Measurements from ENCODE around the gene THSD7B.

The THSD7B gene

GRCh38 chr2:137339051-137339450 is 573.7 kb downstream of the THSD7B start:
- DNase-seq (ENCODE audit: low read depth in 2 of 3, low spot score in 2 of 3): no peak

- DNase-seq (ENCODE audit: low read depth in 2 of 3, low spot score in 2 of 3): no peak
Measured at GRCh38 chr2:137345994-137346393, 580.6 kb downstream of the THSD7B start.

GRCh38 chr2:137348301-137348700 is 583.0 kb downstream of the THSD7B start:
- DNase-seq (ENCODE audit: low read depth in 2 of 3, low spot score in 2 of 3): no peak

GRCh38 chr2:137357634-137358033 is 592.3 kb downstream of the THSD7B start:
- no peak for DNase-seq (ENCODE audit: low read depth in 2 of 3, low spot score in 2 of 3)

- DNase-seq (ENCODE audit: low read depth in 2 of 3, low spot score in 2 of 3): no peak
Measured at GRCh38 chr2:137367361-137367760, 602.0 kb downstream of the THSD7B start.

GRCh38 chr2:137369106-137369505 is 603.8 kb downstream of the THSD7B start:
- no peak for DNase-seq (ENCODE audit: low read depth in 2 of 3, low spot score in 2 of 3)

GRCh38 chr2:137379186-137379585 is 613.8 kb downstream of the THSD7B start:
- DNase-seq (ENCODE audit: low read depth in 2 of 3, low spot score in 2 of 3): no peak

- no peak for DNase-seq (ENCODE audit: low read depth in 2 of 3, low spot score in 2 of 3)
Measured at GRCh38 chr2:137380610-137381009, 615.3 kb downstream of the THSD7B start.

- DNase-seq (ENCODE audit: low read depth in 2 of 3, low spot score in 2 of 3): no peak
Measured at GRCh38 chr2:137381731-137382130, 616.4 kb downstream of the THSD7B start.

- no peak for DNase-seq (ENCODE audit: low read depth in 2 of 3, low spot score in 2 of 3)
Measured at GRCh38 chr2:137383391-137383790, 618.0 kb downstream of the THSD7B start.

- no peak for DNase-seq (ENCODE audit: low read depth in 2 of 3, low spot score in 2 of 3)
Measured at GRCh38 chr2:137387044-137387443, 621.7 kb downstream of the THSD7B start.

- DNase-seq (ENCODE audit: low read depth in 2 of 3, low spot score in 2 of 3): no peak
Measured at GRCh38 chr2:137405496-137405895, 640.2 kb downstream of the THSD7B start.

GRCh38 chr2:137411585-137411984 is 646.2 kb downstream of the THSD7B start:
- DNase-seq (ENCODE audit: low read depth in 2 of 3, low spot score in 2 of 3): no peak

GRCh38 chr2:137420744-137421143 is 655.4 kb downstream of the THSD7B start:
- DNase-seq (ENCODE audit: low read depth in 2 of 3, low spot score in 2 of 3): no peak

- DNase-seq (ENCODE audit: low read depth in 2 of 3, low spot score in 2 of 3): no peak
Measured at GRCh38 chr2:137435162-137435561, 669.8 kb downstream of the THSD7B start.

GRCh38 chr2:137437386-137437785 is 672.0 kb downstream of the THSD7B start:
- DNase-seq (ENCODE audit: low read depth in 2 of 3, low spot score in 2 of 3): no peak

GRCh38 chr2:137444970-137445369 is 679.6 kb downstream of the THSD7B start:
- DNase-seq (ENCODE audit: low read depth in 2 of 3, low spot score in 2 of 3): no peak

- DNase-seq (ENCODE audit: low read depth in 2 of 3, low spot score in 2 of 3): no peak
Measured at GRCh38 chr2:137449454-137449853, 684.1 kb downstream of the THSD7B start.

- DNase-seq (ENCODE audit: low read depth in 2 of 3, low spot score in 2 of 3): no peak
Measured at GRCh38 chr2:137454886-137455285, 689.5 kb downstream of the THSD7B start.

GRCh38 chr2:137467246-137467862 is 702.0 kb downstream of the THSD7B start:
- no peak for DNase-seq (ENCODE audit: low read depth in 2 of 3, low spot score in 2 of 3)

GRCh38 chr2:137493261-137493660 is 727.9 kb downstream of the THSD7B start:
- DNase-seq (ENCODE audit: low read depth in 2 of 3, low spot score in 2 of 3): no peak

GRCh38 chr2:137500599-137500998 is 735.3 kb downstream of the THSD7B start:
- DNase-seq (ENCODE audit: low read depth in 2 of 3, low spot score in 2 of 3): no peak

GRCh38 chr2:137507237-137507636 is 741.9 kb downstream of the THSD7B start:
- no peak for DNase-seq (ENCODE audit: low read depth in 2 of 3, low spot score in 2 of 3)
